ENCODE measurements around the gene MYZAP.

- TF ChIP-seq, protein P1, sequence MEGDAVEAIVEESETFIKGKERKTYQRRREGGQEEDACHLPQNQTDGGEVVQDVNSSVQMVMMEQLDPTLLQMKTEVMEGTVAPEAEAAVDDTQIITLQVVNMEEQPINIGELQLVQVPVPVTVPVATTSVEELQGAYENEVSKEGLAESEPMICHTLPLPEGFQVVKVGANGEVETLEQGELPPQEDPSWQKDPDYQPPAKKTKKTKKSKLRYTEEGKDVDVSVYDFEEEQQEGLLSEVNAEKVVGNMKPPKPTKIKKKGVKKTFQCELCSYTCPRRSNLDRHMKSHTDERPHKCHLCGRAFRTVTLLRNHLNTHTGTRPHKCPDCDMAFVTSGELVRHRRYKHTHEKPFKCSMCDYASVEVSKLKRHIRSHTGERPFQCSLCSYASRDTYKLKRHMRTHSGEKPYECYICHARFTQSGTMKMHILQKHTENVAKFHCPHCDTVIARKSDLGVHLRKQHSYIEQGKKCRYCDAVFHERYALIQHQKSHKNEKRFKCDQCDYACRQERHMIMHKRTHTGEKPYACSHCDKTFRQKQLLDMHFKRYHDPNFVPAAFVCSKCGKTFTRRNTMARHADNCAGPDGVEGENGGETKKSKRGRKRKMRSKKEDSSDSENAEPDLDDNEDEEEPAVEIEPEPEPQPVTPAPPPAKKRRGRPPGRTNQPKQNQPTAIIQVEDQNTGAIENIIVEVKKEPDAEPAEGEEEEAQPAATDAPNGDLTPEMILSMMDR (conservative IDR thresholded peaks at IDR 0.05 in 1 of 2, IDR thresholded peaks at IDR 0.05 in 1 of 2; ENCODE audit: extremely low read depth in 1 of 2, insufficient read depth in 1 of 2, low read depth in 1 of 2, low read length in 2 of 2), result no peak
- TF ChIP-seq EZH2 (IDR thresholded peaks at IDR 0.05; ENCODE audit: borderline replicate concordance, low read length), result no peak
Observed at GRCh38 chr15:57571725-57572124, 20.0 kb upstream of the MYZAP start.

All from mammary epithelial cell (primary cell).